ENCODE results near the gene FBXO40.

The FBXO40 gene

GRCh38 chr3:121663171-121663847, 70.1 kb downstream of the FBXO40 start:
- no peak for DNase-seq

GRCh38 chr3:121665488-121665887, 72.3 kb downstream of the FBXO40 start:
- no peak for DNase-seq

GRCh38 chr3:121667333-121667732, 74.2 kb downstream of the FBXO40 start:
- DNase-seq, result no peak

GRCh38 chr3:121670676-121671075, 77.5 kb downstream of the FBXO40 start:
- DNase-seq, result no peak

- no peak for DNase-seq
Measured at GRCh38 chr3:121677141-121677540, 84.0 kb downstream of the FBXO40 start.

Data from CD4-positive, alpha-beta T cell treated with Interferon alpha-2 for 1 hour (primary cell).